Prostate gland (tissue), 2 donors: Measurements from ENCODE around the gene CTSC.

Experiments
- CTCF ChIP-seq, 4 experiments: fragments of 200-600 bp in 2 of 4; fragments of 450-650 bp in 2 of 4; sonication (generic) in 2 of 4; IDR thresholded peaks; 1 replicate in 3 of 4; 2 replicates in 1 of 4; pipeline ENCODE4 v1.5.1; 2016 to 2019; ENCODE audit warnings: antibody characterized with exemption in 4 of 4, mild to moderate bottlenecking in 2 of 4, moderate library complexity in 2 of 4
- POLR2A ChIP-seq: fragments of 450-650 bp; IDR thresholded peaks from one replicate; pipeline ENCODE4 v1.6.1; 2016; ENCODE audit warnings: antibody characterized with exemption, mild to moderate bottlenecking
- POLR2AphosphoS5 ChIP-seq: sonication (generic); formaldehyde crosslinking; IDR thresholded peaks from one replicate; pipeline ENCODE4 v1.6.1; 2017; ENCODE audit warnings: antibody characterized with exemption

DNA sequence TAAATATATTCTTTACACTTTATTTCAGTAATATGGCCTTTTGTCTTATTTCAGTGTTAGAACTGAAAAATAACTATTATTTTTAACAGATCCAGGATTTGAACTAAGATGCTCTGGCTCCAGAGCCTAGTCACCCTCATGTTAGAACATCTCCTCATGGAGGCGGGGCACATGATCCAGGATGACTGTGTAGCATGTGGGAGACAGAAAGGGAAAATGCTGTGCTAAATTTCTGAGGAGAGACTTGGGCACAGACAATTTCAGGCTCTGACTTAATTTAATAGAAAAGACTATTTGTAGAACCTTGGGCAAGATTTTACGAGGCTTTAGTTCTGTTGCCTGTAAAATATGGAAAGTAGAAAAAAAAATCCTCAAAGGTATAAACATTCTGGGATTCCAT lies 24.1 kb downstream of the CTSC start:
- no peak for TF ChIP-seq CTCF (IDR thresholded peaks at IDR 0.05)
- no peak for TF ChIP-seq POLR2A
- no peak for TF ChIP-seq POLR2AphosphoS5
